GM12878 (cell line): Measurements from ENCODE around the gene FXYD7. TPM values are rescaled to one million over a fixed set of nuclear protein-coding genes. Genes with fewer than 3 reads are reported as not detected.

ENCODE experiments used
- ATF7 ChIP-seq: fragments of 450-650 bp; IDR thresholded peaks from 2 replicates; pipeline ENCODE4 v1.6.1; 2016; ENCODE audit warnings: low read depth, mild to moderate bottlenecking
- BRCA1 ChIP-seq: IDR thresholded peaks from 2 replicates; pipeline ENCODE4 v1.6.1; 2011; ENCODE audit warnings: low read depth, low read length, improper control_type of control experiment
- CREB1 ChIP-seq: IDR thresholded peaks from 2 replicates; pipeline ENCODE4 v1.6.1; 2012; ENCODE audit warnings: low read depth, mild to moderate bottlenecking, inconsistent platforms
- DPF2 ChIP-seq: fragments of 450-650 bp; IDR thresholded peaks from 2 replicates; pipeline ENCODE4 v1.6.1; 2017; ENCODE audit warnings: mild to moderate bottlenecking
- EP300 ChIP-seq, 2 experiments: fragments of 150-350 bp in 1 of 2; IDR thresholded peaks; 2 replicates each; pipeline ENCODE4 v1.6.1; 2011 to 2012; ENCODE audit warnings: low read depth in 2 of 2, low read length in 2 of 2, borderline replicate concordance in 1 of 2, improper control_type of control experiment in 1 of 2, inconsistent platforms in 1 of 2; ENCODE audit not compliant: control insufficient read depth in 1 of 2
- EZH2 ChIP-seq: IDR thresholded peaks from 2 replicates; pipeline ENCODE4 v1.6.1; 2012; ENCODE audit warnings: low read depth, mild to moderate bottlenecking, control low read depth, inconsistent platforms, low read length, borderline replicate concordance; ENCODE audit not compliant: control insufficient read depth
- HCFC1 ChIP-seq: fragments of 150-350 bp; IDR thresholded peaks from 2 replicates; pipeline ENCODE4 v1.6.1; 2014; ENCODE audit warnings: low read length
- HDAC2 ChIP-seq: fragments of 200-600 bp; sonication (generic); IDR thresholded peaks from 2 replicates; pipeline ENCODE4 v1.6.1; 2017
- MTA3 ChIP-seq: IDR thresholded peaks from 2 replicates; pipeline ENCODE4 v1.6.1; 2012; ENCODE audit warnings: low read length, inconsistent platforms, borderline replicate concordance
- NBN ChIP-seq: fragments of 450-650 bp; IDR thresholded peaks from 2 replicates; pipeline ENCODE4 v1.6.1; 2016
- NFYA ChIP-seq: IDR thresholded peaks from 2 replicates; pipeline ENCODE4 v1.6.1; 2011; ENCODE audit warnings: low read depth, mild to moderate bottlenecking, low read length, improper control_type of control experiment, borderline replicate concordance
- NR2C2 ChIP-seq: IDR thresholded peaks from 2 replicates; pipeline ENCODE4 v1.6.1; 2011; ENCODE audit warnings: borderline replicate concordance, low read depth; ENCODE audit not compliant: control insufficient read depth, insufficient read length
- PML ChIP-seq: IDR thresholded peaks from 2 replicates; pipeline ENCODE4 v1.6.1; 2012; ENCODE audit warnings: low read length, inconsistent platforms
- POLR2A ChIP-seq: IDR thresholded peaks from 2 replicates; pipeline ENCODE4 v1.6.1; 2011; ENCODE audit warnings: low read depth, mild to moderate bottlenecking, low read length
- POLR2AphosphoS5 ChIP-seq: IDR thresholded peaks from 2 replicates; pipeline ENCODE4 v1.6.1; 2011; ENCODE audit warnings: mild to moderate bottlenecking, low read length, inconsistent platforms
- RCOR1 ChIP-seq: conservative IDR thresholded peaks from 2 replicates; pipeline ENCODE4 v1.6.1; 2012; ENCODE audit warnings: low read depth, low read length, improper control_type of control experiment
- RUNX3 ChIP-seq: IDR thresholded peaks from 2 replicates; pipeline ENCODE4 v1.6.1; 2012; ENCODE audit warnings: low read length, inconsistent platforms
- SMARCA5 ChIP-seq: fragments of 450-650 bp; IDR thresholded peaks from 2 replicates; pipeline ENCODE4 v1.6.1; 2017; ENCODE audit warnings: mild to moderate bottlenecking
- SREBF2 ChIP-seq: IDR thresholded peaks from 2 replicates; pipeline ENCODE4 v1.6.1; 2012; ENCODE audit warnings: mild to moderate bottlenecking, low read length
- SRF ChIP-seq, 2 experiments: IDR thresholded peaks; 2 replicates each; pipeline ENCODE4 v1.6.1; 2011; ENCODE audit warnings: low read depth in 2 of 2, low read length in 2 of 2, mild to moderate bottlenecking in 1 of 2, moderate library complexity in 1 of 2
- SUPT20H ChIP-seq: IDR thresholded peaks from 2 replicates; pipeline ENCODE4 v1.6.1; 2011; ENCODE audit warnings: low read depth, mild to moderate bottlenecking, low read length, moderate library complexity, borderline replicate concordance; ENCODE audit not compliant: control insufficient read depth
- TCF3 ChIP-seq: IDR thresholded peaks from 2 replicates; pipeline ENCODE4 v1.6.1; 2012; ENCODE audit warnings: low read depth, mild to moderate bottlenecking, low read length, borderline replicate concordance; ENCODE audit not compliant: insufficient read depth
- WRNIP1 ChIP-seq: IDR thresholded peaks from 2 replicates; pipeline ENCODE4 v1.6.1; 2011; ENCODE audit warnings: low read depth, low read length, improper control_type of control experiment, borderline replicate concordance
- ZNF384 ChIP-seq: IDR thresholded peaks from 2 replicates; pipeline ENCODE4 v1.6.1; 2012; ENCODE audit warnings: low read depth, mild to moderate bottlenecking, low read length, improper control_type of control experiment, borderline replicate concordance
- ZNF622 ChIP-seq: fragments of 450-650 bp; IDR thresholded peaks from 2 replicates; pipeline ENCODE4 v1.6.1; 2017; ENCODE audit warnings: mild to moderate bottlenecking, inconsistent platforms
- ZSCAN29 ChIP-seq: fragments of 450-650 bp; IDR thresholded peaks from 2 replicates; pipeline ENCODE4 v1.6.1; 2017; ENCODE audit warnings: mild to moderate bottlenecking, moderate library complexity
- ZZZ3 ChIP-seq: IDR thresholded peaks from 2 replicates; pipeline ENCODE4 v1.6.1; 2011; ENCODE audit warnings: low read depth; ENCODE audit not compliant: control insufficient read depth, insufficient read length
- polyA plus RNA-seq, 11 experiments: library from polyadenylated mRNA; depleted of rRNA in 4 of 11; unstranded in 6 of 11; stranded (reverse) in 5 of 11; fragments of >200 nt; fragmentation: Nextera tagmentation in 4 of 11; fragmentation: Illumina TruSeq in 1 of 11; extraction: Ambion mirVana in 4 of 11; extraction: Trizol in 1 of 11; gene quantifications; 1 replicate in 1 of 11; 2 replicates in 10 of 11; pipeline versions ENCODE4 v1.2.1 to v1.2.3, GENCODE V29; 2011 to 2016; ENCODE audit warnings: inconsistent platforms in 2 of 11, missing spikeins in 2 of 11, low read depth in 1 of 11
- total RNA-seq, 4 experiments: library from RNA; depleted of rRNA in 3 of 4; stranded (reverse); fragments of >200 nt in 3 of 4; fragmentation: Illumina TruSeq in 1 of 4; extraction: Trizol in 1 of 4; gene quantifications; 2 replicates each; pipeline versions ENCODE4 v1.2.1 to v1.2.3, GENCODE V29; 2013 to 2021
- TF ChIP-seq, protein P1 (sequence below): IDR thresholded peaks from 2 replicates; pipeline ENCODE4 v1.6.1; 2011; ENCODE audit warnings: borderline replicate concordance, low read depth, mild to moderate bottlenecking, moderate library complexity, low read length; ENCODE audit not compliant: insufficient read depth, poor library complexity, severe bottlenecking

FXYD7 gene
- total and polyA plus RNA-seq, 10 of the 15 experiments (the other 5 are each of a cell fraction or from before 2014, with no cell fraction given): 0.07 to 0.28 (median 0.12) TPM; not detected in 7

DNA sequence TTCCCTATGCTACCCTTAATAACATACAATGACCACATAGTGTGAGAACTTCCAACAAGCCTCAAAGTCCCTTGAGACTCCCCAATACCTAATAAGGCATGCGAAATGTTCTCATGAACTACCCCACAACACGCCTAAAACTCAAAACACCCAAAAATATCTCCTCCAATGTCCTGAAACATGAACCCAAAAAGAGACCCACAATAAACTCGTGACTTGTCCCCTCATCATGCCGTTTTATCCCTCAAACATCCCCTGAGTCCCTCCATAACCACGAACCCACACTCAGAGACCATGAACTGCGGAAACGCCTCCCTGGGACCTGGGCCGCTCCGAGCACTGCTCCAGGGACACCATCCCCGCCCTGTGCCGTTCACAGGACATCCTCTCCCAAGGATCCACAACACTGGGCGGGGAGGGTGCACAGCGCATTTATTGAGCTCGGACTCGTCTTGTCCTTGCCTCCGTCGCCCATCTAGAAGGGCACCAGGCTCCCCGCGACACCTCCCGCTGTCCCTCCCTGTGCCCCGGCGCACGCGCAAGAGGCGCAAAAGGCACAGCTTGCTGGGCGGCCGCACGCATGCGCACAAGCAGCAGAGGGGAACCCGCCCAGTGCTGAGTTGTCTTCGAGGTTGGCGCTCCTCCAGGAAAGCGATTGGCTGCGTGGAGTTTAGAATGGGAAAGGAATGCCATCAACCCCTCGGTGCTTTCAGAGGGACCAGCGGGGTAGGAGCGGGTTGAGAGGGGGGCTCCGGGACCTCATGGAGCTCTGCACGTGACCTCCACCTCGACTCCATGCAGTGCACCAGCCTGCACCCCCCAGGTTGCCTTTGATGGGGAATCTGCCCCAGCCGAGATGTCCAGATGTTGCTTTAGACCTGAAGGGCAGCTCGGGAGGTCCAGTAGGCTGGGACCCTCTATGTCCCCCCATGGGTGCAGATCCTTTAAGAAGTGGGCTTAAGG is 18.7 kb upstream of the FXYD7 start (continued):
- TF ChIP-seq EP300 (IDR thresholded peaks at IDR 0.05; ENCODE audit: borderline replicate concordance in 1 of 2, control insufficient read depth in 1 of 2, low read depth in 2 of 2, low read length in 2 of 2) (no peak), CREB1 (no peak), SREBF2 (no peak), ATF7 (0 out of 2 replicates have a peak, but pooled peaks have one; percentile 51), WRNIP1 (no peak), POLR2AphosphoS5 (peak; percentile 82; the same call in 1 of the 2 replicates), SMARCA5 (no peak), MTA3 (no peak), HDAC2 (no peak), NFYA (no peak), PML (no peak), RCOR1 (no peak), SUPT20H (no peak), ZSCAN29 (no peak), NR2C2 (no peak), ZNF384 (no peak), HCFC1 (no peak), RUNX3 (peak; percentile 52), TCF3 (no peak), SRF (IDR thresholded peaks at IDR 0.05; ENCODE audit: low read depth in 2 of 2, low read length in 2 of 2) (peak in 1 of 2 experiments; percentile 72; a peak in 2 of 4 replicates), EZH2 (no peak), ZZZ3 (no peak), BRCA1 (no peak), POLR2A (peak; percentile 83), NBN (peak; percentile 91), DPF2 (peak; percentile 67; the same call in 1 of the 2 replicates), ZNF622 (no peak)
- TF ChIP-seq, protein P1, sequence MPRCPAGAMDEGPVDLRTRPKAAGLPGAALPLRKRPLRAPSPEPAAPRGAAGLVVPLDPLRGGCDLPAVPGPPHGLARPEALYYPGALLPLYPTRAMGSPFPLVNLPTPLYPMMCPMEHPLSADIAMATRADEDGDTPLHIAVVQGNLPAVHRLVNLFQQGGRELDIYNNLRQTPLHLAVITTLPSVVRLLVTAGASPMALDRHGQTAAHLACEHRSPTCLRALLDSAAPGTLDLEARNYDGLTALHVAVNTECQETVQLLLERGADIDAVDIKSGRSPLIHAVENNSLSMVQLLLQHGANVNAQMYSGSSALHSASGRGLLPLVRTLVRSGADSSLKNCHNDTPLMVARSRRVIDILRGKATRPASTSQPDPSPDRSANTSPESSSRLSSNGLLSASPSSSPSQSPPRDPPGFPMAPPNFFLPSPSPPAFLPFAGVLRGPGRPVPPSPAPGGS: peak; percentile 23
